GM03348 (cell line): ENCODE measurements around the gene INSRR.

Experiments used
- DNase-seq: peaks from one replicate; pipeline ENCODE4 v3.0.0; 2012; ENCODE audit warnings: low spot score

The INSRR gene

DNA sequence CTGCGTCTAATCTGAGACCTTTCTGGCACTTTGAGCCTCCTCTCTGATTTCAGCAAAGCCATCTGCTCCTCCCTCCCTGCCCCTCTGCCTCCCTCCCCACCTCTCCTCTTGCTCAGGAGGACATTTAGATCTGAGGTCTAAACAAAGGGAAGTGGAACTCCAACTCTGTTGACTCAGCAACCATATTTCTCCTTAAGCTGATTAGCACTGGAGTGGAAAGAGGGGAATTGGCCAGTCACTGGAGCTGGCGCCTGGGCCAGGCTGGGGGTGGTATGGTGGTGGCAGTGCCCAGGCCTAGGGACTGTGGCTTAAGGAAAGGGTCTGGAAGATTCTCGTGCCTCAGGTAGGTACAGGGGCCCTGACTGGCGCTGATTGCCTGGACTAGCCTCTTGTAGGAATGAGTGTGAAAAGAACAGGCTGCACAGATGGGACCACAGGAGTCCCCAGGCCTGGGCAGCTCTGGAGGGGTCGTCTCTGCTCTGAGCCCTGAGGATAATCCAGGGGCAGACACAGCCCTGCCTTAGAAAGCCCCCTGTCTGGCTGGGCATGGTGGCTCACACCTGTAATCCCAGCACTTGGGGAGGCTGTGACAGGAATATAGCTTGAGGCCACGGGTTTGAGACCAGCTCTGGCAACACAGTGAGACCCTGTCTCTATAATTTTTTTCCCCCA is 54.2 kb downstream of the INSRR start:
- DNase-seq: no peak

DNA sequence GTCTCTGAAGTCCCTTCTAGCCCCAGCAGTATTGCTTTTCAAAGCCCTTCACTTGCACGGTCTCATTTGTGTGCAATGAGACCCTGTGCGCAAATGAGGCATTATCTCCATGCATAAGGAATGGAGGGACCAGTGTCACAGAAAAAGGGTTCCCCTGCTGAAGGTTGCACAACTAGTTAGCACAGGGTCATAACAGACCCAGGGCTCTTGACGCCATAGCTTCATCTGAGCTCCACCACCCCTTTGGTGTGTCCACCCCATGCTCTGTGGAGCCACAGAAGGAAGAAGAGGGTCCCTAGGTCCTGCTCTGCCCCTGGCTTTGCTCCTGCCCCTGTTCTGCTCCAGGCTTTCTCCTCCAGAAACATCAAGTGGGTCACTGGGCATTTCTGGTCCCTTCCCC is 54.9 kb downstream of the INSRR start:
- DNase-seq: no peak

DNA sequence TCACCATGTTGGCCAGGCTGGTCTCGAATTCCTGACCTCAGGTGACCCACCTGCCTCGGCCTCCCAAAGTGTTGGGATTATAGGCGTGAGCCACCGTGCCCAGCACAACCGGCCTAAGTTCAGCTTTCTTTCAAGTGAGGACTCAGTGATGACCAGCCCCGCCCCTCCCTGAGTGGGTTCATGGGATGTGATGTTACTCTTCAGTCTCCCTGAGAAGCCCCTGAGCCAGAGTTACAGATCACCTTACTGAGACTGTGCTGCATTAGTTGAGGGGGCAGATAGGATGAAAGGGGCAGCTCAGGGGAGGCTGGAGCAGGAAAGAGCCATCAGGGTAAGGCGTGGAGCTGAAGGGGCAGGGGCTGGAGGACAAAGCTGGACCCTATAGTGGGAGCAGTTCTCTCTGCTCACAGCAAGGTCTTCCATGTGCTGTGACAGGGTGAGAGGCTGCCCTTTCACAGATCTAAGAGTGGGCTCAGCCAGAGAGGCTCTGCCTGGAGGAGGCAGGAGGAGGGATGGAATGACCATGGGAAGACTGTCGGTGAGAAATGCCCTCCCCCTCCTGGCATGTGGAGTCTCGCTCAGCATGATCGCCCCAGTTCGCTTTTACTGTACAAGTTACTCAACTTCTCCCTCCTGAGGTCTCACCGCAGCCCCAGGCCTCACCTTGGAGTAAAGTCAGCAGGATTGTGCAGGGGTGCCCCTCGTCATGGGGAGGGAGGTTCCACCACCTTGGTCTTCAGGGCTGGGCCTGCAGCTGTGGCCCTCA is 55.6 kb downstream of the INSRR start:
- no peak for DNase-seq

DNA sequence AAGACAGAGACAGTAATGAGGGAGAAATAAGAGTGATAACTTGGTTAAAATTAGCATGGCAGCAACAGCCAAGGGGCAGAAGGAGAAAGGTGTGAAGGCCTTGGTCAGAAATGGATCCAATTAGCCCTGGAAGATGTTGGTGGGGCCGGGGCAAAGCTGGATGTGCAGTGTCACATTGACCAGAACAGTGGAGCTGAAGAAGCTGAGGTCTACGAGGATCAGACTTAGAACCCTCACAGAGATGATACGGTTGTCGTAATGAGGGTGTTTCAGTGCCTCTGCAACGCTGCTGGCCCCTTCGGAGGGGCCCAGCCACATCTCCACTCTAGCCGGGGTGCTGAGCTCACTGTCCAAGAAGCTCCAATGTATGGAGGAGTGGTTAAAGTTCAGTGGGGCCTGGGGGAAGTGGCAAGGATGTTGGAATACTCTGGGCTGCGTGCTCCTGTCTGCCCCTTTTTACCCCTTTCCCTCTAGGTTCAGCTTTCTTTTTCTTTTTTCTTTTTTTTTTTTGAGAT is 56.4 kb downstream of the INSRR start:
- no peak for DNase-seq

DNA sequence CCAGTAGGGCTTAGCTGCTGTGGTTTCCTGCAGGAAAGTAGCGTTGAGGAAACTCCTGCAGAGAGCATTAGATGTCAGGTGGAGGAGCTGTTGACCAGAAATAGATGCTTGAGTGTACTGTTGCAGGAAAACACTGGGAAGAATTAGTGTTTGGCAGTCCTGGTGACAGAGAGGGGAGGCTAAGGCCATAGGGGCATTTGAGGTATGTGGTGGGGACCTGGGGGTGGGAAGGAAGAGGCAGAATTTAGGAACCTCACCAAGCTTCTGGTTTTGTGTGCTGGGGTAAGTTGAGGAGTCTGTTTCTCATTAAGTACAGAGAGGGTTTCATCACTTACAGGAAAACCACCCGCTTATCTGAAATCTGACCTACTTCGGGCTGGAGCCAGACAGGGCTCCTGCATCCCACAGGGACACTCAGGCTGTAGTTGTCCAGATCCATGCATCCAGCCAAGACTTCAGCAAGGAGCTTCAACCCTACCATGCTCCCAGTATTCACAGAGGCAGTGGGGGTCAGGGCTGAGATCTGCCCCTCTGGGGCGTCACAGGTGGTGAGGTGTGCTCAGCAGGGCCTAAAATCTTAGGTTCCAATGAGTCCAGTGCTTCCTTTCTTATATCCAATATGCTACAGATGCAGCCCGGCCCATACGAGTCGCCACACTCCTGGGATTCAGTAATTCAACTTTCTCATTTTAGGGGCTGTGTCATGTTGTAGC is 57.4 kb downstream of the INSRR start:
- peak; percentile 87 for DNase-seq

DNA sequence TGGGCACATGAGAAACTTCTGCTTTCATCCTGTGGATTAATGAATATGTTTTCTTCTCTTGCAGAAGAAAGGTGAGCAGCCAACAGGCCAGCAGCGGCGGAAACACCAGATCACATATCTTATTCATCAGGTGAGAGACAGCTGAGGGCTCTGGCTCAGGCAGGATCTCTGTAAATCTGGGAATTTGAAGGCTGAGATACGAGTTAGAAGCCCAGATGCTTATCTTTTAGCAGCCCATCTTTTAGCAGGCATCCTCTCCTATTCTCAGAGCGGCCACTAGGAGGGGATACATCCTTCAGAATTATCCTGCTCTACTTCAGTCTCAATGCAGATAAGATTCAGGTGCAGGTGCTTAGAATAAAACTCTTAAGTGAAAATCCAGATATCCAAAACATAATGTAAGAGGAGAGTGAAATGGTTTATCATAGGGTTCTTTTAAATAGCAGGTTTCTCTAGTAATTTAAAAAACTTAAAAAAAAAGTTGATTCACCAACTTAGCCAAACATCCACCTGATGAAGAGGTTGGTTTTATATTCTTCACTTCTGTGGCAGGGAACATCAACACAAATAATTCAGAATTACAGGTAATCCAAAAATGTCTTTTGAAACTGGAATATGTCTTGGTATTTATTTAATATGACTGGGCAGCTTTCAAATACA is 61.6 kb downstream of the INSRR start:
- DNase-seq: peak; percentile 62

DNA sequence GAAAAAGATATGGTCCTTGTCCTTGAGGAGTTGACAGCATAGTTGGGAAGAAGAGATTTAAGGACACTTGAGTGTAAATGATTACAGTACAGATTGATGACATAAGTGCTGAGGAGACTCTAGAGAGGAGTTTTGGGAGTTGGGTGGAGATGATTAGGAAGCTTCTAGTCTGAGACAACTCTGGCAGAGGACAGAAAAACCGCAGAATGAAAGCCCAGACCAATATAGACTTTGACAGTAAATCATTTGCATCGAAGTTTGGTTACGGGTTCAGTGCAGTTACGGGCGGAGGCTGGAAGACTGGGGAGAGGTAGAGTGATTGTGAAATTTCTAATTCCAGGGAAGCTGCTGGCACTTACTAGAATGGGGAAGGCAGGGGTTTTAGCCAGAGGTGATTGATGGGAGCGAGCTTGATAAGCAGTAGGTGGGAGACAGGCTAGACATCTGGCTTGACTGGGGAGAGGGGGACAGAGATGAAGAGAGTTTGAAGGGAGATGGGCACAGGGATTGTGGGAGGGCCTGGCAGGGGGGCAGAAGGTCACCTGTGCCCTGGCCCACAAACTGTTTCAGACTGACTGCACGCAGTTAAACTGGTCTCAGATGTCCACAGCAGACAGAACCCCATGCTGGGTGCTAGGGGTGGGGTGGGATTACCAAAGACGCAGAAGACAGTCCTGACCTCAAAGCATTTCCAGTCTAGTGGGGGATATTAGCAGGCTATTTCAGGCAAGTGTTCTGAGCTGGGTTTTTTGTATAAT is 62.4 kb downstream of the INSRR start:
- DNase-seq: peak; percentile 57

DNA sequence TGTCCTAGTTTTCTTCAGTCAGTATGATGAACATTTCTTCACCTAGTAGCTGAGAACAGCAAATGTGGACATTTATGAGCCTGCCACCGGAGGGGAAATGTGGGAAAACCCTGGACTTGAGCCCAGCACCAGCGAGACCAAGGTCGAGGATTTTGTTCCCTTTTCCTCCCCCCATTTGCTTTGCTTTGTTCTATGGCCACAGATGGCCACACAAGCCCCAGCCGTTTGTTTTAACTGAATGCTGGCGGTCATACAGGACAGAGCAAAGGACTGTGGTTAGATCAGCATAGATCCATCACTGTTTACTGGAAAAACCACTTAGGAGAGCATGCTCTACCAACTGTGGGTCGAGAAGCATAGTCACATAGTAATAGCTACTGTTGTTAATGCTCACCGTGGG is 63.1 kb downstream of the INSRR start:
- no peak for DNase-seq

DNA sequence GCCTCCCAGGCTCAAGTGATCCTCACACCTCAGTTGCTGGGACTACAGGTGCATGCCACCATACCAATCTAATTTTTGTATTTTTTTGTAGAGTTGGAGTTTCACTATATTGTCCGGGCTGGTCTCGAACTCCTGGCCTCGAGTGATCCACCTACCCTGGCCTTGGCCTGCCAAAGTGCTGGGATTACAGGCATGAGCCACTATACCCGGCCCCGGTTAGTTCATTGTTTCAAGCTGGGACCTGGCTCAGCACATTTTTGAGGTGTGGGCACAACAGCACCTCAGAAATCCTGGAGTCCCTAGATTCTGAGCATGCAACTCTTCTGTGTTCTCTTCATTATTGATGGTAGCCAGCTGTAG is 63.6 kb downstream of the INSRR start:
- DNase-seq: no peak

DNA sequence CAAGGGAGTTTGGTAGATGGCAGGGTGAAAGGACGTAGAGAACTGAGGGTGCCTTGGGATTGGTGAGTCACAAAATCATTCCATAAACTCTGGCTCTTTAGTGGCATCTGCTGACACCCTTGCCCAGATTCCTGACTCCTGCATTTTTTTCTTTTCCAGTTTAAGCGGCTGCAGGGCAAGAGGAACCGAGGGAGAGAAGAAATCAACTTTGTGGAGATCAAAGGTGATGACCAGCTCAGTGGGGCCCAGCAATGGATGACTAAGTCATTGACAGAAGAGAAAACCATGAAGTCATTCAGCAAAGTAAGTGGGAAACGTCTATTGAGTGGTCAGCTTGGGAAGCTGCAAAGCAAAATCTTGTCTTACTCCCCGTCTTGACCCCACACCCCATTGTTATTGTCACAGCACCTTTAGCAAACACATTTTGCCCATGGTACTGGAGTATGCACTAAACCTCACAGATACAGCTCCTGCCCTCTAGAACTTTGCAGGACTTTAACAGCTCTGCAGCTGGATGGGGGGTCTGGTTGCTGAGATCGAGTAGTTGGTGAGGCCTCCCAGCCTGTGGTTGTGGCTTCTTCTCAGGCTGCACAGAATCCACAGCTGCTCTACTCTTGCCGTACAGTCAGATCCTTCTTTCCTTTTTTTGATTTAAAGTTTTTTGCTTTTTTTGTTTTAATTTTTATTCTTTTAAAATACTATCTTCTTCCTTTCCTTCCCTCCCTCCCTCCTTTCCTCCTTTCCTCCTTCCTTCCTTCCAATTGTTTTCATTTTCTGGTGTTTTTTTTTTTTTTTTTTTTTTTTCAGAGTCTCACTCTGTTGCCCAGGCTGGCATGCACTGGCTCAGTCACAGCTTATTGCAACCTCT is 64.2 kb downstream of the INSRR start:
- DNase-seq: no peak
